ENCODE results near the gene TTN. TPM values are rescaled to one million over a fixed set of nuclear protein-coding genes. Genes with fewer than 3 reads are reported as not detected.

Gene TTN
- polyA plus RNA-seq, 4 donors, result 0.36 to 1.5 (median 0.76) TPM

DNA sequence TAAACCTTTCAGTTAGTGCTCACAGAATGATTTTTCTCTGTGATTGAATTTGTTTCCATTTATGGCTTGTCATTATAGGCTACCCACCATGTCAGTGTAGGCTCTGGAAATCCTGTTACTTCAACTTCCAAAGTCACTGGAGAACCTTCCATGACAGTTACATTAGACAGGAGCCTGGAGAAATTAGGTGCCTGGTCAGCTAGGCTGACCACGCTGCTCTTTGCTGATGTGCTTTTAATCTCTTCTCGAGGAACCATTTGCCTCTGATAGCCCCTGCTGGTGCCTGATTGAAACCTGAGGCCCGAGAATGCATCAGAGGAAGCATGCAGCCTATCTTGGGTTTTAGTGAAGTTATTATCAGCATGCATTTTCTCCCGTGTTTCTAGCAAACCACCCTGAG, 29.6 kb upstream of the TTN start:
- Histone ChIP-seq H3K27me3 (ENCODE audit: control insufficient read depth in 3 of 3, insufficient read depth in 3 of 3, low read length in 3 of 3) (no peaks in the 10 kb centered on the region), H3K4me1 (ENCODE audit: control insufficient read depth in 3 of 3, insufficient read depth in 2 of 3, low read depth in 1 of 3, low read length in 2 of 3) (no peaks in the 10 kb centered on the region), H3K9me3 (ENCODE audit: control insufficient read depth in 2 of 2, insufficient read depth in 1 of 2, low read depth in 1 of 2, low read length in 1 of 2) (no peaks in the 10 kb centered on the region), H3K4me3 (ENCODE audit: low read depth in 1 of 3, low read length in 3 of 3) (no peak overlapping the region), H3K36me3 (ENCODE audit: control insufficient read depth in 3 of 3, insufficient read depth in 2 of 3, low read depth in 1 of 3, low read length in 3 of 3) (no peaks in the 10 kb centered on the region), H3K27ac (ENCODE audit: low read depth in 1 of 3, low read length in 2 of 3) (no peak overlapping the region)
- WGBS, 3 donors, result 41 to 59% (median 48%) methylated on average over 4 of the region's 4 CpGs
- FAIRE-seq (no peak), DNase-seq (no peak)

DNA sequence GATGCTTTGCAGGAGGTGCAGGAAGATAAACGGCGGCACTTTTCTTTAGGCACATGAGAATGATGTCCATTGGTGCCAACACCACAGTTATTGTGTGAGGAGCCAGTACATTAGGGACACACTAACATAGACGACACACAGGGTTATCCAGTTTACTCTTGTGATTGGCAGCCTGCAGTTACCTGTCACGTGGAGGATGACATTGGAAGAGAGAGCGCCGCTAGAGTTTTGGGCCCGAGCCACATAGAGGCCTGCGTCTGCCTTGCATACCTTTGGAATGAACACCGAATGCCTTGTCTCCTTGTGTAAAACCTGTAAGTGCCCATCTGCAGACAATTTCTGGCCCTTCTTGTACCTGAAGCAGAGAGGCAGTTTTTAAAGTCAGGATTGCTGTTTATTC, 26.9 kb upstream of the TTN start:
- no peaks in the 10 kb centered on the region for H3K4me1 ChIP-seq (ENCODE audit: control insufficient read depth in 3 of 3, insufficient read depth in 2 of 3, low read depth in 1 of 3, low read length in 2 of 3)
- no peak overlapping the region for H3K27ac ChIP-seq (ENCODE audit: low read depth in 1 of 3, low read length in 2 of 3)
- no peak for DNase-seq
- H3K9me3 ChIP-seq (ENCODE audit: control insufficient read depth in 2 of 2, insufficient read depth in 1 of 2, low read depth in 1 of 2, low read length in 1 of 2), result no peaks in the 10 kb centered on the region
- no peak overlapping the region for H3K4me3 ChIP-seq (ENCODE audit: low read depth in 1 of 3, low read length in 3 of 3)
- FAIRE-seq, result no peak
- no peaks in the 10 kb centered on the region for H3K36me3 ChIP-seq (ENCODE audit: control insufficient read depth in 3 of 3, insufficient read depth in 2 of 3, low read depth in 1 of 3, low read length in 3 of 3)
- WGBS, 3 donors, result 79 to 95% (median 86%) methylated on average over 9 of the region's 9 CpGs
- no peaks in the 10 kb centered on the region for H3K27me3 ChIP-seq (ENCODE audit: control insufficient read depth in 3 of 3, insufficient read depth in 3 of 3, low read length in 3 of 3)

DNA sequence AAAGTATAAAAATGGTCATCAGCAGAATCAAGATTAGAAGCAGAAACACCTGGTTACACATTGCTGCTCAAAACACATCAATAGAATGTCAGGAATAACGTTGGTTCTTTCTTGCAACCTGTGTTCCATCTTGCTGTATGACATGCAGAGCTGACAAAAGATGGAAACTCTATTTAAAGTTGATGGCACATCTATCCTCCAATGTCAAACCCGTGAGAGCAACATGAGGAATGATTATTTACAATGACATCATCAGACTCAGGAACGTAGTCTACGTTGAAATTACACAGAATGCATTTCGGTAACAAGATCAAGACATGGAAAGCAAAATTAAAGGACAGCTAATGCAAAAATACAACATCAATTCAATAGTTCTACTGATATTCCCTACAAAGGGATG, 26.2 kb upstream of the TTN start:
- Histone ChIP-seq H3K36me3 (ENCODE audit: control insufficient read depth in 3 of 3, insufficient read depth in 2 of 3, low read depth in 1 of 3, low read length in 3 of 3) (no peaks in the 10 kb centered on the region), H3K4me3 (ENCODE audit: low read depth in 1 of 3, low read length in 3 of 3) (no peak overlapping the region), H3K4me1 (ENCODE audit: control insufficient read depth in 3 of 3, insufficient read depth in 2 of 3, low read depth in 1 of 3, low read length in 2 of 3) (no peaks in the 10 kb centered on the region), H3K27ac (ENCODE audit: low read depth in 1 of 3, low read length in 2 of 3) (no peak overlapping the region), H3K9me3 (ENCODE audit: control insufficient read depth in 2 of 2, insufficient read depth in 1 of 2, low read depth in 1 of 2, low read length in 1 of 2) (no peaks in the 10 kb centered on the region), H3K27me3 (ENCODE audit: control insufficient read depth in 3 of 3, insufficient read depth in 3 of 3, low read length in 3 of 3) (no peaks in the 10 kb centered on the region)
- DNase-seq, result no peak
- FAIRE-seq, result no peak
- 74 to 76% (median 74%) methylated on average over 5 of the region's 5 CpGs for WGBS, 3 donors

DNA sequence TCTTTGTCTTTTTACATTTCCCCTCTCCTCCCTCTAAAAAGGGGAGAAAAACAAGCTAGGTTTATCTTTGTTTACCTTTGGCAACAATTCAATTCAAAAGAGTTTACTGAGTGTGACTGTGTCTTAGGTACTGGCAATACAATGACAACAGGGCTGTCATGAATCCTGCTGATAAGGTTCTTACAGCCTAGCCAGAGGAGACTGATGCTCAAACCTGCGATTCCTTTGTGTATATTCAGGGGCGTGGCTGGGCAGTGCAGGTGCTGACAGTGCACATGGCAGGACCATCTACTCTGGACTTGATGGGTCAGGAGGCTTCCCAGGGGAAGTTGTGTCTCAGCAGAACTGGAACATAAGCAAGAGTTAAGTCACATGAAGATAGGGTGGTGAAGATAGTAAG, 23.2 kb upstream of the TTN start:
- peak in 1 of 2 donors; percentile 8 for DNase-seq
- no peaks in the 10 kb centered on the region for H3K4me1 ChIP-seq (ENCODE audit: control insufficient read depth in 3 of 3, insufficient read depth in 2 of 3, low read depth in 1 of 3, low read length in 2 of 3)

DNA sequence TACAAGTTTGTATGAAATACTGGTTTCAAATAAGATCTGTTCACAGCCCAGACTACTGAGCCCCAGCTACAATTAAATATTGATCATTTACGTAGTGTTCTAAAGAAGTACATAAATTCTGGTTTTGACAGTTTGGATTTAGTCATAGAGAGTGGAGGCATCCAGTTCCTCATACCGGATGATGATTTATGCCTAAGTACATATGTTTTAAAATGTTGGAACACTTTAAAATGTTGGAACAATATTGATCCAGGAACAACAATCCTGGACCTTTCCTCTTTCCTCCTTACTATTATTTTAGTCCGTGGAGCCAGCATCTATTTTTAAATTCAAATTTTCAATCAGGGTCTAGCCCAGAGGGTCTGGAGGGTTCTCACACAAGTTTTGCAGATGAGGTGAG, 22.8 kb upstream of the TTN start:
- no peaks in the 10 kb centered on the region for H3K4me1 ChIP-seq (ENCODE audit: control insufficient read depth in 3 of 3, insufficient read depth in 2 of 3, low read depth in 1 of 3, low read length in 2 of 3)
- WGBS, 3 donors, result 73 to 77% (median 74%) methylated on average over 3 of the region's 3 CpGs
- FAIRE-seq, result no peak

More for the DNA sequence above, 23.2 kb upstream of the TTN start:
- no peaks in the 10 kb centered on the region for H3K9me3 ChIP-seq (ENCODE audit: control insufficient read depth in 2 of 2, insufficient read depth in 1 of 2, low read depth in 1 of 2, low read length in 1 of 2)
- no peaks in the 10 kb centered on the region for H3K36me3 ChIP-seq (ENCODE audit: control insufficient read depth in 3 of 3, insufficient read depth in 2 of 3, low read depth in 1 of 3, low read length in 3 of 3)
- 39 to 71% (median 41%) methylated on average over 2 of the region's 2 CpGs for WGBS, 3 donors
- H3K27ac ChIP-seq (ENCODE audit: low read depth in 1 of 3, low read length in 2 of 3), result no peak overlapping the region
- no peak overlapping the region for H3K4me3 ChIP-seq (ENCODE audit: low read depth in 1 of 3, low read length in 3 of 3)
- FAIRE-seq, result no peak
- H3K27me3 ChIP-seq (ENCODE audit: control insufficient read depth in 3 of 3, insufficient read depth in 3 of 3, low read length in 3 of 3), result no peaks in the 10 kb centered on the region

DNA sequence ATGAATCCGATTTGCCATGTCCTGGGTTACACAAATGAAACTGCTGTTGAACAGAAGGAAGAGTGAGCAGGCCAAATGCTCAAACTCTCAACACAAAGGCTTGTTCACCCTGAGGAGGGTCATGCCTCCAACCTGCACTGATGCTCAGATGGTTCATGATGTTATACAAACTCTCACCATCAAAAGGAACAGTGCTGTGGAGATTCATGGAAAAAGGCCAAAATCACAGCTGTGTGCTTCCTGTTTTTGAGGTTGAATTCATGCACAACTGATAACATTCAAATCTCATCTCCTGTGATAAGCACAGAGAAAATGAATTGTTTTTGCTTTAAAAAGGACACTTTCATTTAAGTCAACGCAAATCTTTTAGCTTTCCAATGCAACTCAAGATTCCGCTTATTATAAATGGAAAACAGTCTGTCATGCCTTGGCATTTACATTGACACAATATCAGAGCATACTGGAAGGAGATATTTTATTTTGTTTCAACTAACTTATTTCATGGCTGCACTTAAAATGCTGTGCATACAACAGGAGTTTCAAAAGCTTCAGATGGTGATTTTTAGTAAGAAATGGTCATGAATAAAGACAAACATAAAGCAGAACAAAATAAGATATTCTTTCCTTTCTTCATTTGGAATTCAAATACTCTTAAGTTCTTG, 22.2 kb upstream of the TTN start:
- H3K27me3 ChIP-seq (ENCODE audit: control insufficient read depth in 3 of 3, insufficient read depth in 3 of 3, low read length in 3 of 3), result no peaks in the 10 kb centered on the region
- FAIRE-seq (no peak), DNase-seq (no peak)
- no peaks in the 10 kb centered on the region for H3K4me1 ChIP-seq (ENCODE audit: control insufficient read depth in 3 of 3, insufficient read depth in 2 of 3, low read depth in 1 of 3, low read length in 2 of 3)
- no peak overlapping the region for H3K4me3 ChIP-seq (ENCODE audit: low read depth in 1 of 3, low read length in 3 of 3)
- H3K27ac ChIP-seq (ENCODE audit: low read depth in 1 of 3, low read length in 2 of 3), result no peak overlapping the region
- no peaks in the 10 kb centered on the region for H3K36me3 ChIP-seq (ENCODE audit: control insufficient read depth in 3 of 3, insufficient read depth in 2 of 3, low read depth in 1 of 3, low read length in 3 of 3)
- H3K9me3 ChIP-seq (ENCODE audit: control insufficient read depth in 2 of 2, insufficient read depth in 1 of 2, low read depth in 1 of 2, low read length in 1 of 2), result no peaks in the 10 kb centered on the region
- 55 to 80% (median 74%) methylated on average over 3 of the region's 3 CpGs for WGBS, 3 donors

More for the DNA sequence above, 22.8 kb upstream of the TTN start:
- Histone ChIP-seq H3K36me3 (ENCODE audit: control insufficient read depth in 3 of 3, insufficient read depth in 2 of 3, low read depth in 1 of 3, low read length in 3 of 3) (no peaks in the 10 kb centered on the region), H3K4me3 (ENCODE audit: low read depth in 1 of 3, low read length in 3 of 3) (no peak overlapping the region), H3K27me3 (ENCODE audit: control insufficient read depth in 3 of 3, insufficient read depth in 3 of 3, low read length in 3 of 3) (no peaks in the 10 kb centered on the region), H3K27ac (ENCODE audit: low read depth in 1 of 3, low read length in 2 of 3) (no peak overlapping the region), H3K9me3 (ENCODE audit: control insufficient read depth in 2 of 2, insufficient read depth in 1 of 2, low read depth in 1 of 2, low read length in 1 of 2) (no peaks in the 10 kb centered on the region)
- no peak for DNase-seq

DNA sequence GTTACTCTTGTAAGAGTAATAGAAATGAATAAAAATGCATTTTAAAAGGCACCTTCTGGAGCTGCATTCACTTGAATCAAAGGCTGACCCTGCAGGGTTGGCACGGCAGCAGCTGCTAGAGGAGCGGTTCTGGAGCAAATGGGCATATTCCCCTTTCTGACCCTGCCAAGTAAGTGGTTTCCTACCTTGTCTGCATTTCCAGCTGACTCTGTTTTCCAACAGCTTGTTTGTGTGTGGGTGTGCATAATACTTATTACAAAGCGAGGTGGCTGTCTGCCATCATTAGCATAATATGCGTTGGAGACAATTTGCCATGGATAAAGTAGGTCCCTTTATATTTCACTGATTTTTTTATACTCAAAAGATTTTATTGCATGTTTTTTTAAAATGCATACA, 21.3 kb upstream of the TTN start:
- no peaks in the 10 kb centered on the region for H3K36me3 ChIP-seq (ENCODE audit: control insufficient read depth in 3 of 3, insufficient read depth in 2 of 3, low read depth in 1 of 3, low read length in 3 of 3)
- FAIRE-seq, result no peak
- WGBS, 3 donors, result 79 to 85% (median 80%) methylated on average over 4 of the region's 4 CpGs

DNA sequence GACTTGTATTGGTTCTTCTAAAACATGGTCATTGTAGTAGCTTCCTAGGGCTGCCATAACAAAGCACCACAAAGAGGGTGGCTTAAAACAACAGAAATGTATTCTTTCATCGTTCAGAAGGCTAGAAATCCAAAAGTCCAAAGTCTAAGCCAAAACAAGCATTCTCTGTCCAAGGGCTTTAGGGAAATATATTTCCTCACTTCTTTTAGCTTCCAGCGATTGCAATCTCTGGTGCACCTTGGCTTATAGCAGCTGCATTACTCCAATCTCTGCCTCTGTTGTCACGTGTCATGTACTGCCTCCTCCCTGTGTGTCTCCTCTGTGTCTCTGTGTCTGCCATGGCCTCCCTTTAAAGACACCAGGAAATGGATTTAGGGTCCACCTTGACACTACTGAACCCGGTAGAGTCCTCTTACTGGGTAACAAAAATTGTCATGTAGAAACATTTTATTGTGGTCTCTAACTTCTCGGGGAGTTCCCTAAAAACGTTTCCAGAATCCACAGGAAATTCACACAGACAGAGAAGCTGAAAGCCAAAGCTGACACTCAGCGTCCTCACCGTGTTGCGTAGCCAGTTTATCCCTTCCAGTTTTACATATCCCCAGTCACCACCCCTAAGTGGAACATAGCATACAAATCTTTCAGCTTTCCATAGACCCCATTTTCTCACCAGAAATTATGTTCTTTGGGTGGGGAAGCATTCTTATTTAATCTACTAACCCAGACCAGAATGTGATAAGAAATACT, 20.7 kb upstream of the TTN start:
- Histone ChIP-seq H3K4me1 (ENCODE audit: control insufficient read depth in 3 of 3, insufficient read depth in 2 of 3, low read depth in 1 of 3, low read length in 2 of 3) (no peaks in the 10 kb centered on the region), H3K27me3 (ENCODE audit: control insufficient read depth in 3 of 3, insufficient read depth in 3 of 3, low read length in 3 of 3) (no peaks in the 10 kb centered on the region), H3K27ac (ENCODE audit: low read depth in 1 of 3, low read length in 2 of 3) (no peak overlapping the region), H3K4me3 (ENCODE audit: low read depth in 1 of 3, low read length in 3 of 3) (no peak overlapping the region), H3K9me3 (ENCODE audit: control insufficient read depth in 2 of 2, insufficient read depth in 1 of 2, low read depth in 1 of 2, low read length in 1 of 2) (no peaks in the 10 kb centered on the region), H3K36me3 (ENCODE audit: control insufficient read depth in 3 of 3, insufficient read depth in 2 of 3, low read depth in 1 of 3, low read length in 3 of 3) (no peaks in the 10 kb centered on the region)
- WGBS, 3 donors, result 57 to 66% (median 59%) methylated on average over 9 of the region's 9 CpGs
- peak in 1 of 2 donors; percentile 2 for DNase-seq
- no peak for FAIRE-seq

More for the DNA sequence above, 21.3 kb upstream of the TTN start:
- Histone ChIP-seq H3K9me3 (ENCODE audit: control insufficient read depth in 2 of 2, insufficient read depth in 1 of 2, low read depth in 1 of 2, low read length in 1 of 2) (no peaks in the 10 kb centered on the region), H3K4me1 (ENCODE audit: control insufficient read depth in 3 of 3, insufficient read depth in 2 of 3, low read depth in 1 of 3, low read length in 2 of 3) (no peaks in the 10 kb centered on the region), H3K27ac (ENCODE audit: low read depth in 1 of 3, low read length in 2 of 3) (no peak overlapping the region), H3K4me3 (ENCODE audit: low read depth in 1 of 3, low read length in 3 of 3) (no peak overlapping the region), H3K27me3 (ENCODE audit: control insufficient read depth in 3 of 3, insufficient read depth in 3 of 3, low read length in 3 of 3) (no peaks in the 10 kb centered on the region)
- DNase-seq, result no peak
